ENCODE measurements around the gene TBL1Y.
"Not testable (repeated sequence)": the region's sequence is repeated elsewhere in the genome, so short reads cannot be mapped to it uniquely, and the experiment has no call there.

Gene TBL1Y

GRCh38 chrY:6972271-6972887 lies 61.9 kb downstream of the TBL1Y start:
- no peak for DNase-seq (ENCODE audit: low read depth in 3 of 3)

- no peak for DNase-seq (ENCODE audit: low read depth in 3 of 3)
Measured at GRCh38 chrY:6974971-6975370, 64.5 kb downstream of the TBL1Y start.

GRCh38 chrY:6977783-6978182 lies 67.3 kb downstream of the TBL1Y start:
- no peak for DNase-seq (ENCODE audit: low read depth in 3 of 3)

GRCh38 chrY:6983221-6983620 lies 72.7 kb downstream of the TBL1Y start:
- no peak for DNase-seq (ENCODE audit: low read depth in 3 of 3)

GRCh38 chrY:6987811-6988210 lies 77.3 kb downstream of the TBL1Y start:
- DNase-seq (ENCODE audit: low read depth in 3 of 3) = no peak

GRCh38 chrY:6989886-6990620 lies 79.6 kb downstream of the TBL1Y start:
- no peak for DNase-seq (ENCODE audit: low read depth in 3 of 3)

- DNase-seq (ENCODE audit: low read depth in 3 of 3) = no peak
Measured at GRCh38 chrY:6992041-6992440, 81.5 kb downstream of the TBL1Y start.

- DNase-seq (ENCODE audit: low read depth in 3 of 3) = no peak
Measured at GRCh38 chrY:6995987-6996386, 85.5 kb downstream of the TBL1Y start.

- DNase-seq (ENCODE audit: low read depth in 3 of 3) = no peak
Measured at GRCh38 chrY:6997503-6998066, 87.1 kb downstream of the TBL1Y start.

- DNase-seq (ENCODE audit: low read depth in 3 of 3) = no peak
Measured at GRCh38 chrY:6999905-7000304, 89.4 kb downstream of the TBL1Y start.

- no peak for DNase-seq (ENCODE audit: low read depth in 3 of 3)
Measured at GRCh38 chrY:7002581-7002980, 92.1 kb downstream of the TBL1Y start.

GRCh38 chrY:7007911-7008310 lies 97.4 kb downstream of the TBL1Y start:
- no peak for DNase-seq (ENCODE audit: low read depth in 3 of 3)

- no peak for DNase-seq (ENCODE audit: low read depth in 3 of 3)
Measured at GRCh38 chrY:7008578-7009355, 98.3 kb downstream of the TBL1Y start.

- DNase-seq (ENCODE audit: low read depth in 3 of 3) = no peak
Measured at GRCh38 chrY:7013051-7013450, 102.6 kb downstream of the TBL1Y start.

- no peak for DNase-seq (ENCODE audit: low read depth in 3 of 3)
Measured at GRCh38 chrY:7016521-7016920, 106.0 kb downstream of the TBL1Y start.

- no peak for DNase-seq (ENCODE audit: low read depth in 3 of 3)
Measured at GRCh38 chrY:7017244-7018080, 107.0 kb downstream of the TBL1Y start.

- DNase-seq (ENCODE audit: low read depth in 3 of 3) = no peak
Measured at GRCh38 chrY:7039037-7039436, 128.5 kb downstream of the TBL1Y start.

- no peak for DNase-seq (ENCODE audit: low read depth in 3 of 3)
Measured at GRCh38 chrY:7040662-7041061, 130.2 kb downstream of the TBL1Y start.

GRCh38 chrY:7041983-7042382 lies 131.5 kb downstream of the TBL1Y start:
- DNase-seq (ENCODE audit: low read depth in 3 of 3) = no peak

GRCh38 chrY:7052461-7052860 lies 142.0 kb downstream of the TBL1Y start:
- not testable (repeated sequence) for DNase-seq (ENCODE audit: low read depth in 3 of 3)

- DNase-seq (ENCODE audit: low read depth in 3 of 3) = no peak
Measured at GRCh38 chrY:7056886-7057285, 146.4 kb downstream of the TBL1Y start.

- no peak for DNase-seq (ENCODE audit: low read depth in 3 of 3)
Measured at GRCh38 chrY:7078725-7079124, 168.2 kb downstream of the TBL1Y start.
